Left lung (tissue), 10 donors: ENCODE data around the gene ATP9A. TPM values are rescaled to one million over a fixed set of nuclear protein-coding genes. Genes with fewer than 3 reads are reported as not detected.

Experiments used
- ATAC-seq: fragments of 200-7000 bp; cut with Tn5 transposase; one replicate; pipeline ENCODE4 v1.9.1; 2020; ENCODE audit warnings: moderate library complexity
- DNase-seq, 4 donors: peaks; one replicate each; pipeline ENCODE4 v3.0.0-alpha.2; 2013 to 2020
- H3K27ac ChIP-seq, 2 donors: fragments of 200-600 bp; sonication (generic) in 1 of 2; one replicate each; pipeline versions ENCODE4 v1.5.0 to v1.8.0; 2020 to 2021
- H3K27me3 ChIP-seq, 2 donors: fragments of 200-600 bp; sonication (generic) in 1 of 2; one replicate each; pipeline versions ENCODE4 v1.5.0 to v1.8.0; 2020 to 2021
- H3K36me3 ChIP-seq, 2 donors: fragments of 200-600 bp; sonication (generic) in 1 of 2; one replicate each; pipeline versions ENCODE4 v1.5.0 to v1.8.0; 2020 to 2021
- H3K4me1 ChIP-seq, 2 donors: fragments of 200-600 bp; one replicate each; pipeline ENCODE4 v1.8.0; 2021
- H3K4me3 ChIP-seq, 2 donors: fragments of 200-600 bp; sonication (generic) in 1 of 2; one replicate each; pipeline versions ENCODE4 v1.5.0 to v1.8.0; 2020 to 2021; ENCODE audit warnings: mild to moderate bottlenecking in 1 of 2
- H3K9me3 ChIP-seq, 2 donors: fragments of 200-600 bp; sonication (generic) in 1 of 2; one replicate each; pipeline versions ENCODE4 v1.5.0 to v1.8.0; 2020 to 2021
- intact Hi-C, 2 donors: fragments of 100-400 bp; cut with DNase I; formaldehyde crosslinking; loops; one replicate each; pipeline versions ENCODE4 v1.11.2 to v1.14.2; 2022
- polyA plus RNA-seq, 6 donors: library from polyadenylated mRNA; unstranded; fragments of 120-200 nt; gene quantifications; one replicate each; pipeline ENCODE4 v1.2.1, GENCODE V29; 2013; ENCODE audit not compliant: insufficient read length in 6 of 6
- total RNA-seq, 2 donors: library from RNA; stranded (reverse); fragmentation: NEBNext Ultra II Directional; extraction: Animal tissue kit (Norgen Biotek cat#: 25700); gene quantifications; one replicate each; pipeline ENCODE4 v1.2.1, GENCODE V29; 2021
- TF ChIP-seq, protein P1 (sequence below), 2 donors: fragments of 200-600 bp; sonication (generic) in 1 of 2; IDR thresholded peaks; one replicate each; pipeline versions ENCODE4 v1.5.0 to v1.8.0; 2021; ENCODE audit warnings: antibody characterized with exemption in 2 of 2
- donor health status: DM: no; HTN: yes; CAD: no.
- donor health status: DM: no; HTN: no; CAD: no.

The ATP9A gene
- total and polyA plus RNA-seq, 8 donors = 15.3 to 59.7 (median 50.4) TPM

DNA sequence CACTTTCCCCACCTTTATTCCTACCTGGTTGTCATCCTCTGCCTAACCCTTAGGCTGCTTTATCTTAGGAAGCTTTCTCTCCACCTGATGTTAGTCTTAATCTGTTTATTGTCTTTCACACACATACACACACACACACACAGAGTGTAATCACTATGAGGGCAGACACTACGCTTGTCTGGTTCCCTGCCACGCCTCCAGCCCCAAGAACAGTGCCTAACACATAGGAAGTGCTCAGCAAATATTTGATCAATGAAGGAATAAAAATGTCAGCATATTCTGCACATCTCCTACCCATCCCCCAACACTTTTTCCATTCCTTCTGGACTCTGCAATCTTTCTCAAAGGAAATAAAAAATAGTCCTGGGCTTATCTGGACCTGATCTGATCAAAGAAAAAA, 174.6 kb downstream of the ATP9A start:
- TF ChIP-seq, protein P1, sequence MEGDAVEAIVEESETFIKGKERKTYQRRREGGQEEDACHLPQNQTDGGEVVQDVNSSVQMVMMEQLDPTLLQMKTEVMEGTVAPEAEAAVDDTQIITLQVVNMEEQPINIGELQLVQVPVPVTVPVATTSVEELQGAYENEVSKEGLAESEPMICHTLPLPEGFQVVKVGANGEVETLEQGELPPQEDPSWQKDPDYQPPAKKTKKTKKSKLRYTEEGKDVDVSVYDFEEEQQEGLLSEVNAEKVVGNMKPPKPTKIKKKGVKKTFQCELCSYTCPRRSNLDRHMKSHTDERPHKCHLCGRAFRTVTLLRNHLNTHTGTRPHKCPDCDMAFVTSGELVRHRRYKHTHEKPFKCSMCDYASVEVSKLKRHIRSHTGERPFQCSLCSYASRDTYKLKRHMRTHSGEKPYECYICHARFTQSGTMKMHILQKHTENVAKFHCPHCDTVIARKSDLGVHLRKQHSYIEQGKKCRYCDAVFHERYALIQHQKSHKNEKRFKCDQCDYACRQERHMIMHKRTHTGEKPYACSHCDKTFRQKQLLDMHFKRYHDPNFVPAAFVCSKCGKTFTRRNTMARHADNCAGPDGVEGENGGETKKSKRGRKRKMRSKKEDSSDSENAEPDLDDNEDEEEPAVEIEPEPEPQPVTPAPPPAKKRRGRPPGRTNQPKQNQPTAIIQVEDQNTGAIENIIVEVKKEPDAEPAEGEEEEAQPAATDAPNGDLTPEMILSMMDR (IDR thresholded peaks at IDR 0.05) = no peak
- H3K36me3 ChIP-seq = no peaks in the 10 kb centered on the region
- intact Hi-C loops = no loop called here

DNA sequence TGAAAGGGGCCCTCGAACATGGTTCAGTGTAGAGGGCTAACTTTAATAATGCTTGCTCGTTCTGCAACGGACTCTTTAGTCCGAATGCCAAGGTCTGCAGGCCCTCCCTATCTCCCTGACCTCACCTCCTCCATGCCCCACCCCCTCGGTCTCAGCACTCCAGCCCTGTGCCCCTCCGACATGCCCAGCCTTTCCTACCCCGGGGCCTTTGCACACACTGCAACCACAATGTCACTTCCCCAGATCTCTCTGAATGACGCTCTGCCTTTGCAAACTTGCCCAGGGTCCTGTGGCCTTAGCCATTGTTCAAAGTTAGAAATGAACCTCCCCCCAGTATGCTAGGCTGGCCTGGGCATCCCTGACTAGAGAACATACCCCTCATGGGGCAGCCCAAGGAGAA, 175.6 kb downstream of the ATP9A start:
- Histone ChIP-seq H3K4me1 (peaks cover 0 to 12% of the 10 kb centered on the region in 2 donors), H3K9me3 (no peaks in the 10 kb centered on the region), H3K36me3 (no peaks in the 10 kb centered on the region), H3K27me3 (no peaks in the 10 kb centered on the region), H3K4me3 (no peak overlapping the region), H3K27ac (no peak overlapping the region)
- ATAC-seq (no peak), DNase-seq (no peak)
- intact Hi-C loops = no loop called here
- TF ChIP-seq, protein P1 (IDR thresholded peaks at IDR 0.05) = no peak

More for the DNA sequence above, 174.6 kb downstream of the ATP9A start:
- H3K27me3 ChIP-seq = no peaks in the 10 kb centered on the region
- no peak for ATAC-seq
- no peaks in the 10 kb centered on the region for H3K9me3 ChIP-seq
- peaks cover 0 to 12% of the 10 kb centered on the region in 2 donors for H3K4me1 ChIP-seq
- no peak overlapping the region for H3K27ac ChIP-seq
- no peak overlapping the region for H3K4me3 ChIP-seq
- no peak for DNase-seq

DNA sequence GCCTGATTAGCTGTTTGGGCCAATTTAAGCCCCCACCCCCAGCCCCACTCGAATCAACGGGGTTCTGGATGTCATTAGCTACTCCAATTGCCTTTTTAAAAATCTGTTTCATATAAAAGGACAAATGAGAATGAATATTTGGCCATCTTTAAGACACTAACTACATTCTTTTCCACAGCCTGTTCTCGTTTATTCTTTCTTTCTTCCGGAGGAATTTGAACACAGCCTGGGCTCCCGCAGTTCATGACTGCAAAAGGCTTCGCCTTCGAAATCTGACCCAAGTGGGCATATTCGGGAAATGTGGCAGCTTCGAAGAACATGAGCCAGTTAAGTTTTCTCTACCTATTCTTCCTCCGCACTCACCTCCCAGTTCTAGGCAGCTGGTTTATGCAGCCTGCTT, 176.3 kb downstream of the ATP9A start:
- Histone ChIP-seq H3K4me1 (peaks cover 0 to 12% of the 10 kb centered on the region in 2 donors), H3K9me3 (no peaks in the 10 kb centered on the region), H3K27ac (no peak overlapping the region), H3K27me3 (no peaks in the 10 kb centered on the region), H3K36me3 (no peaks in the 10 kb centered on the region), H3K4me3 (no peak overlapping the region)
- TF ChIP-seq, protein P1 (IDR thresholded peaks at IDR 0.05) = no peak
- DNase-seq = no peak
- intact Hi-C loops = no loop called here
- ATAC-seq = no peak

DNA sequence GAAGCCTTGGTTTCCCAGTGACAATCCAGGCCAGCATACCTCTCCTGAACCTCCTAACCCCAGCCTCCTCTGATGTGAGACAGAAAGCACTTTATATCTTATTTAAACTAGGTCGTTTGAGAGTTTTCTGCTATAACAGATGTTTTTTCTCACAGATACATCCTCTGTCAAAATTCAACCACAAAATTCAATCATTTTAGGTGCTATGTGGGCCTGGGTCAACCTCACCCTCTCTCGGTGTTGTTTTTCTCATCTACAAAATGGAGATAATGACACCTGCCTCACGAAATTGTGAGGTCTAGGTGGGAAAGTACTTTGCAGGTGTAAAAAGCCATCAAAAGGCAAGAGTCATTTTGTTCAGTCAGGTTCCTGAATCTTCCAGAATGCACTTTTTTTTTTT, 179.4 kb downstream of the ATP9A start:
- no peaks in the 10 kb centered on the region for H3K36me3 ChIP-seq
- no peak for DNase-seq
- H3K4me3 ChIP-seq = no peak overlapping the region
- TF ChIP-seq, protein P1 (IDR thresholded peaks at IDR 0.05) = no peak
- no peak for ATAC-seq
- H3K9me3 ChIP-seq = no peaks in the 10 kb centered on the region
- intact Hi-C loops = no loop called here
- no peaks in the 10 kb centered on the region for H3K27me3 ChIP-seq
- H3K4me1 ChIP-seq = no peaks in the 10 kb centered on the region
- H3K27ac ChIP-seq = no peak overlapping the region

DNA sequence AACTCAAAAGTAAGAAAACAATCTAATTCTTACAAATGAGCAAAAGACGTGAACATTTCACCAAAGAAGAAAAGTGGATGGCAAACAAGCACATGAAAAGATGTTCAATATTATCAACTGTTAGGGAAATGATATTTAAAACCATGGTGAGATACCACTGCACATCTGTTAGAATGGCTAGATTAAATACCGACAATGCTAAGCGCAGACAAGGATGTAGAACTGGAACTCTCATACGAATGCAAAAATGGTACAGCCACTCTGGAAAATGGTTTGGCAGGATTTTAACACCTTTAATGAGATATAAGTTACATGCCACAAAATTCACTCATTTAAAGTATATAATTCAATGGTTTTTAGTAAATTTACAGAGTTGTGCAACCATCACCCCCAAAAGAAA, 181.0 kb downstream of the ATP9A start:
- no peak overlapping the region for H3K27ac ChIP-seq
- no peak for ATAC-seq
- H3K4me1 ChIP-seq = no peaks in the 10 kb centered on the region
- intact Hi-C loops = no loop called here
- H3K36me3 ChIP-seq = no peaks in the 10 kb centered on the region
- TF ChIP-seq, protein P1 (IDR thresholded peaks at IDR 0.05) = no peak
- H3K9me3 ChIP-seq = no peaks in the 10 kb centered on the region
- no peaks in the 10 kb centered on the region for H3K27me3 ChIP-seq
- no peak for DNase-seq
- H3K4me3 ChIP-seq = no peak overlapping the region
